Head of caudate nucleus (tissue), 42 donors: Measurements from ENCODE around the gene SMARCA2.

Experiments
- DNase-seq, 42 donors: peaks; one replicate each; pipeline versions ENCODE4 v3.0.0 to v3.0.0-alpha.2; 2020 to 2021; ENCODE audit warnings: mixed read lengths in 7 of 42
- intact Hi-C: fragments of 100-400 bp; cut with DNase I; formaldehyde crosslinking; loops from one replicate; pipeline ENCODE4 v1.15.0; 2022

SMARCA2 gene

GRCh38 chr9:2157277-2158110, 142.3 kb downstream of the SMARCA2 start:
- intact Hi-C loops: no loop called here

GRCh38 chr9:2158111-2158610, 143.0 kb downstream of the SMARCA2 start:
- intact Hi-C loops: no loop called here
- peak in 34 of 42 donors; percentile 17 to 69 (median 46) for DNase-seq

More at GRCh38 chr9:2157277-2158110, 142.3 kb downstream of the SMARCA2 start:
- peak; percentile 21 to 74 (median 56) for DNase-seq

- intact Hi-C loops: no loop called here
- no peak for DNase-seq
Observed at GRCh38 chr9:2158766-2159430, 143.8 kb downstream of the SMARCA2 start.

GRCh38 chr9:2159521-2160454, 144.6 kb downstream of the SMARCA2 start:
- DNase-seq: peak in 19 of 42 donors; percentile 8 to 54 (median 30)
- intact Hi-C loops: no loop called here

GRCh38 chr9:2161661-2162060, 146.5 kb downstream of the SMARCA2 start:
- no peak for DNase-seq
- intact Hi-C loops: no loop called here

- no peak for DNase-seq
- intact Hi-C loops: no loop called here
Observed at GRCh38 chr9:2163231-2163885, 148.2 kb downstream of the SMARCA2 start.

GRCh38 chr9:2164268-2164667, 149.1 kb downstream of the SMARCA2 start:
- intact Hi-C loops: no loop called here
- DNase-seq: no peak

GRCh38 chr9:2166203-2166602, 151.1 kb downstream of the SMARCA2 start:
- intact Hi-C loops: no loop called here
- no peak for DNase-seq

- DNase-seq: no peak
- intact Hi-C loops: no loop called here
Observed at GRCh38 chr9:2169035-2169434, 153.9 kb downstream of the SMARCA2 start.

GRCh38 chr9:2170722-2171121, 155.6 kb downstream of the SMARCA2 start:
- intact Hi-C loops: no loop called here
- no peak for DNase-seq

- intact Hi-C loops: no loop called here
- no peak for DNase-seq
Observed at GRCh38 chr9:2173170-2173569, 158.0 kb downstream of the SMARCA2 start.

GRCh38 chr9:2173861-2174260, 158.7 kb downstream of the SMARCA2 start:
- no peak for DNase-seq
- intact Hi-C loops: no loop called here

- DNase-seq: no peak
- intact Hi-C loops: no loop called here
Observed at GRCh38 chr9:2174306-2174705, 159.2 kb downstream of the SMARCA2 start.

GRCh38 chr9:2174911-2175310, 159.8 kb downstream of the SMARCA2 start:
- intact Hi-C loops: no loop called here

GRCh38 chr9:2177121-2177520, 162.0 kb downstream of the SMARCA2 start:
- intact Hi-C loops: no loop called here
- DNase-seq: no peak

More at GRCh38 chr9:2174911-2175310, 159.8 kb downstream of the SMARCA2 start:
- DNase-seq: no peak

GRCh38 chr9:2178034-2178734, 163.0 kb downstream of the SMARCA2 start:
- DNase-seq: no peak
- intact Hi-C loops: no loop called here

- intact Hi-C loops: no loop called here
- peak in 1 of 42 donors; percentile 12 for DNase-seq
Observed at GRCh38 chr9:2179567-2179966, 164.4 kb downstream of the SMARCA2 start.

GRCh38 chr9:2180154-2180553, 165.0 kb downstream of the SMARCA2 start:
- peak in 11 of 42 donors; percentile 8 to 56 (median 35) for DNase-seq
- intact Hi-C loops: no loop called here
